GM10248 (cell line): Measurements from ENCODE around the gene SFMBT2.

Experiments used
- CTCF ChIA-PET: fragments of 300-600 bp; sonication (Branson Sonifier 250); formaldehyde crosslinking; extraction: SDS; loops from one replicate; lab custom pipeline; 2021; ENCODE audit warnings: antibody characterized with exemption; lab: Yijun Ruan, JAX
- POLR2A ChIA-PET: fragments of 350-650 bp; sonication (Branson Sonifier 250); formaldehyde crosslinking; extraction: SDS; loops from one replicate; lab custom pipeline; 2020; ENCODE audit warnings: antibody characterized with exemption; lab: Yijun Ruan, JAX
- DNase-seq: peaks from one replicate; pipeline ENCODE4 v3.0.0; 2012; ENCODE audit errors: extremely low spot score
- CTCF ChIP-seq: IDR thresholded peaks from 2 replicates; pipeline ENCODE4 v1.5.1; 2012; ENCODE audit warnings: mild to moderate bottlenecking, low read depth; ENCODE audit errors: extremely low read depth, missing control alignments, control extremely low read depth

Gene SFMBT2

DNA sequence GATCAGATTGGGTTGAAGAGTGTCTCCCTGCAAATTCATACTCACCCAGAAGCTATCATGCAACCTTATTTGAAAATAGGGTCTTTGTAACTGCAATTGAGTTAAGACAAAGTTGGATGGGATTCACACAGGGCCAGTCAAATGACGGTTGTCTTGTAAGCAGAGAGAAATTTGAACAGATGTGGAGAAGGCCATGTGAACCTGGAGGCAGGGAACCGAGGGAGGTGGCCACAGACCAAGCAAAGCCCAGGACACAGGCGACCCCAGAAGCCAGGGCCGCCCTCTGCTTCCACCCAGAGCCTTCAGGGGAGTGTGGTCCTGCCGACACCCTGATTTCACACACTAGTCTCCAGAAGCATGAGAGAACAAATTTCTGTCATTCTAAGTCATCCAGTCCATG, 140.8 kb downstream of the SFMBT2 start:
- TF ChIP-seq CTCF, result no peak
- ChIA-PET CTCF (interaction anchor here (1.5 to 3.3 kb wide), 2 partner anchors 8 to 9 kb away, joined by 4 to 8 read pairs; no protein-coding TSS in a partner anchor), POLR2A (no interaction called here)
- no peak for DNase-seq

DNA sequence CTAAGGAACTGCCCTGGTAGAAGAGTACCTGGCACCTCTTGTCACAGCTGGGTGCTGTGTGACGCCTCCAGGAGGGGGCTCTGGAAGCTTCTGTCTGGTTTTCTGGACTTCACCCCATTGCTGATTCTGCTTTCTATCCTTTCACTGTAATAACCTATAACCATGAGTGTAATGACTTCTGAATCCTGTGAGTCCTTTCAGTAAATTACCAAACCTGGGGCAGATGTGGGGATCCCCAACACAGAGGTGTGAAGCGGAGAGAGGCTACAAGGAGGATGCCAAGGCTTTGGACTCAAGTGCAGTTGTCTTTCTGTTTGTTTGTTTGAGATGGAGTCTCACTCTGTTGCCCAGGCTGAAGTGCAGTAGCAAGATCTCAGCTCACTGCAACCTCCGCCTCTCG, 143.7 kb downstream of the SFMBT2 start:
- no peak for DNase-seq
- ChIA-PET CTCF (interaction anchor here (1.2 to 1.3 kb wide), 2 partner anchors 8 to 140 kb away, joined by 3 to 4 read pairs; no protein-coding TSS in a partner anchor), POLR2A (no interaction called here)
- TF ChIP-seq CTCF, result no peak

GRCh38 chr10:7265396-7266123, 145.3 kb downstream of the SFMBT2 start:
- ChIA-PET POLR2A (interaction anchor here (1.0 kb wide), 1 partner anchor 143 kb away, joined by 3 read pairs; no protein-coding TSS in a partner anchor), CTCF (interaction anchor here (1.8 kb wide), 1 partner anchor 9 kb away, joined by 3 read pairs; no protein-coding TSS in a partner anchor)
- no peak for DNase-seq
- no peak for TF ChIP-seq CTCF

GRCh38 chr10:7264313-7264756, 146.5 kb downstream of the SFMBT2 start:
- no peak for TF ChIP-seq CTCF
- no peak for DNase-seq
- ChIA-PET CTCF (interaction anchor here (1.8 kb wide), 1 partner anchor 10 kb away, joined by 3 read pairs; no protein-coding TSS in a partner anchor), POLR2A (no interaction called here)

DNA sequence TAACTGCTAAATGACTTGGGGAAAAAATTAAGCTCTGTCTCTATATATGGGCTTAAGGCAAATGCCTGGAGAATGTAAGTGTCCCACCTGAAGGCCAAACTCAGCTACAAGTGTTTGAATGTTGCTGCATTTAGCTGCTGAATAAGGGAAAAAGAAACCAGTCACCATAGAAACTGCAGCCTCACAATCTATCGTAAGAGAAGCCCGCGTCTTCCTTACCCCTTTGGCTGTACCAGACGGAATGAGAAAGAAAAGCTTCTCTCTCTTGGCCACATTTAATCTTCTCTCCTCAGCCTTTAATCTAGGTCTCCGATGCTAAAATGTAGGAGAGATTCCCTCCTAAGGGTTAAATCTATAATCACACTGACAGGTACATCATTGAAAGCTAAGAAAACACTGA, 147.2 kb downstream of the SFMBT2 start:
- POLR2A ChIA-PET, result no interaction called here
- CTCF ChIA-PET, result interaction anchor here (0.8 to 1.3 kb wide), 2 partner anchors 33 to 38 kb away, joined by 3 read pairs; no protein-coding TSS in a partner anchor
- TF ChIP-seq CTCF, result no peak
- DNase-seq, result no peak

- POLR2A ChIA-PET, result no interaction called here
- no peak for TF ChIP-seq CTCF
- no peak for DNase-seq
- CTCF ChIA-PET, result interaction anchor here (1.1 to 1.3 kb wide), 4 partner anchors 10 to 426 kb away, joined by 3 to 8 read pairs (median 4); no protein-coding TSS in a partner anchor
Measured at GRCh38 chr10:7261351-7261750, 149.5 kb downstream of the SFMBT2 start.
